SH-SY5Y (cell line): ENCODE data around the gene SLC1A5.

ENCODE experiments used
- GATA2 ChIP-seq: IDR thresholded peaks from 2 replicates; pipeline ENCODE4 v1.6.1; 2011; ENCODE audit warnings: mild to moderate bottlenecking, low read depth, low read length
- GATA3 ChIP-seq: IDR thresholded peaks from 2 replicates; pipeline ENCODE4 v1.6.1; 2011; ENCODE audit warnings: low read depth, mild to moderate bottlenecking, low read length, moderate library complexity

DNA sequence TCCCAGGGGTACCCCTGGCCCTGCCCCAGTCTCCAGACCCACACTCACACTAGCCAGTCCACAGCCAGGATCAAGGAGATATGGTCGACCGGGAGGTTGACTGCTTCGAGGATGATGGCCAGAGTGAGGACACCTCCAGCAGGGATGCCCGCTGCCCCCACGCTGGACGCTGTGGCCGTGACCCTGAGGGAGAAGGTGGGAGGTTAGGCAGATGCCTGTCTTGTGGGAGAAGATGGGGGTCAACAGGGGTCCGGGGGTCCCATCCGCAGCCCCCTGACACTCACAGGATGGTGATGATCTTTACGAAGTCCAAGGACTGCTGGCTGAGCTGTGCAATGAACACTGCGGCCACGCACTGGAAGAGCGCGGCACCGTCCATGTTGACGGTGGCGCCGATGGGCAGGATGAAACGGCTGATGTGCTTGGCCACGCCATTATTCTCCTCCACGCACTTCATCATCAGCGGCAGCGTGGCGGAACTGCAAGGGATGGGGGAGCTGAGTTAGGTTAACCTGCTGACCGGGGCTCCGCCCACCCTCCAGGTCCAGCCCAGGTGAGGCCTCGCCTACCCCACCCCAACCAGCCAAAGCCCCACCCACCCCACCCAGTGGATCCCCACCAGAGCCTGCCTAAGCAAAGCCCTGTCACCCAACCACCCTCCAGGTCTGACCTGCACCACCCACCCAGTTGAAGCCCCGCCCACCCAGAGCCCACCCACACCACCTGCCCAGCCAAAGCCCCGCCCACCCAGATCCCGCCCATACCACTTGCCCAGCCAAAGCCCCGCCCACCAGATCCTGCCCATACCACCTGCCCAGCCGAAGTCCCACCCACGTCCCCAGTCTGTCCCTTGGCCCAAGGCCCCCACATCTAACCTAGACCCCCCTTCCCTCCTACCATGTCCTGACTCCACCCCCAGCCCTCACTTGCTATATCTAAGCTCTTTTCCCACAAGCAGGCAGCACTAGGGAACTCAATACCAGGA, 11.2 kb downstream of the SLC1A5 start:
- TF ChIP-seq GATA2 (no peak), GATA3 (no peak)
